ENCODE measurements around the gene FGF5. TPM values are rescaled to one million over a fixed set of nuclear protein-coding genes. Genes with fewer than 3 reads are reported as not detected.

FGF5 gene
- 0.20 to 0.56 TPM (median 0.42 TPM) in 5 replicates for total RNA-seq (2022; extraction: Qiagen RNA extraction; ENCODE audit: low read depth)

DNA sequence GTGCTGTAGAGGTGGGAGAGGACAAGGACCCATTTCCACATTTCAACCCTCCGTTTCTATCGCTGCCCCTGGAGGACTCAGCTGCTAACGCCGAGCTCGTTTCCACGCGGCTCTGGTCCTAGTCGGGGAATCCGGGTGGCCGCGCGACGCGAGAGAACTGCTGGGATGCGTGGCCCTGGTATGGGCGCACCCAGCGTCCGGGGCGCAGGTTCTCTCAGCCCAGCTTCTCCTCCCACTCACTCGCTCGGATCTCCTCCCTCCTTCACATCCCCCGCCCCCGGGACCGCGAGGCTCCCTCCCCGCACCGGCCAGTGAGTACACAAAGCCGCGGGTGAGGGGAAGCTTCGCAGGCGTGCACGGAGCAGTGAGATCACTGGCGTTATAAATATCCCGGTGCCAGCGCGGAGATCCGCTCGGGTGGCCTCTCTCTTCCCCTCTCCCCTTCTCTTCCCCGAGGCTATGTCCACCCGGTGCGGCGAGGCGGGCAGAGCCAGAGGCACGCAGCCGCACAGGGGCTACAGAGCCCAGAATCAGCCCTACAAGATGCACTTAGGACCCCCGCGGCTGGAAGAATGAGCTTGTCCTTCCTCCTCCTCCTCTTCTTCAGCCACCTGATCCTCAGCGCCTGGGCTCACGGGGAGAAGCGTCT, at the start of gene FGF5:
FGF5 (plus strand) TSS at position 412 of the 649 bp plus-strand sequence; CDS start at position 573, 161 bp downstream.

DNA sequence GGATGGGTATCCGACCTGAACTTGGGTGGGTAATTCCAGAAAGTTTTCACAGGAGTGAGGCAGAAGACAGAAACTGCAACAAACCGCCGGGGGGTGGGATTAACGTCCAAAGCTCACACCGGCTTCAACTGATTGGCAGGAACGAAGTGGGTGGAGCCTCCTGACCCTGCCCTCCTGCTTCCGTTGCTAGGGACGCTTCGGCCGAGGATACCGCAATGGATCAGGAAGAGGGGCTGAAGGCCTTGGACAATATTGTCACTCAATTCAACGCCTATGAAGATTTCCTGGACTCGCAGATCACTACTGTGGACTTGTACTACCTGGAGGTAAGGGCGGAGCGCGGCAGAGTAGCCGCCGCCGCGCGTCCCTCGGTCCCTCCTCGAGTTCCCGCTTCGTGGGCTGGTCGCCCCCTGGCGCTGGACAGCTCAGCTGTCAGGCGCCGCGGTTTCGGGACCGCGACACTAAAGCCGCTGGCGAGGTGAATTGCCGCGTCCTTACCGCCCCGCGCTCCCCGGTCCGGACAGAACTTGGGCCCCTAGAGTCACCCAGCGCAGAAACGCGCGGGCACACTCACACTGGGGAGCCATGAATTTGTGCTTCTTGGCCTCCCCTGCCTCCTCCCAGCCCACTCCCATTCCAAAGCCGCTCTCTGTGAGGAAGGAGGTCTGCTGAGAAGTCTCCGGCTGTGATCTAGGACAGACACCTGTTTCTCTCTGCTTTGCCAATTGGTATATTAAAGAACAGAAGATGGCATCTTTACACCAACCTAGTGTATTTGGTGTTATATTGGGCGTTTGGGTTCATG, 69.3 kb downstream of the FGF5 start, which contains the start of gene CFAP299:
CFAP299 (plus strand) TSS at position 177 of the 805 bp plus-strand sequence.

Other genes with a start within 250 kb of the FGF5 start
- 3.7 to 6.3 TPM (median 5.2 TPM) in 5 replicates for gene ANTXR2, start 193.4 kb upstream of the FGF5 start, total RNA-seq (2022; extraction: Qiagen RNA extraction; ENCODE audit: low read depth)
- 0.22 to 0.60 TPM (median 0.33 TPM) in 5 replicates for gene PRDM8, start 69.2 kb upstream of the FGF5 start, total RNA-seq (2022; extraction: Qiagen RNA extraction; ENCODE audit: low read depth)
- gene CFAP299, start 69.1 kb downstream of the FGF5 start, total RNA-seq (2022; extraction: Qiagen RNA extraction; ENCODE audit: low read depth) = not detected in 5 replicates